Body of pancreas (tissue), 4 donors: Measurements from ENCODE around the gene CDK5RAP2.

Experiments used
- CTCF ChIP-seq, 7 experiments: fragments of 450-650 bp in 4 of 7; fragments of 200-600 bp in 3 of 7; sonication (generic) in 3 of 7; IDR thresholded peaks; one replicate each; pipeline ENCODE4 v1.5.1; 2016 to 2019; ENCODE audit warnings: antibody characterized with exemption in 7 of 7
- POLR2A ChIP-seq, 3 donors: fragments of 450-650 bp; IDR thresholded peaks; one replicate each; pipeline ENCODE4 v1.6.1; 2016; ENCODE audit warnings: antibody characterized with exemption in 3 of 3, mild to moderate bottlenecking in 2 of 3

GRCh38 chr9:120405134-120405533 lies 174.8 kb downstream of the CDK5RAP2 start:
- TF ChIP-seq CTCF (IDR thresholded peaks at IDR 0.05) (no peak), POLR2A (IDR thresholded peaks at IDR 0.05) (no peak)
